Duodenal mucosa (tissue), 2 donors: ENCODE data around the gene MPZ.

Source experiments
- H3K27ac ChIP-seq: one replicate; pipeline ENCODE4 v1.7.0; 2013; ENCODE audit warnings: low read depth, low read length
- H3K27me3 ChIP-seq, 2 donors: one replicate each; pipeline ENCODE4 v1.7.0; 2013; ENCODE audit warnings: low read length in 2 of 2, control low read depth in 1 of 2; ENCODE audit not compliant: insufficient read depth in 2 of 2, control insufficient read depth in 1 of 2
- H3K36me3 ChIP-seq, 2 donors: one replicate each; pipeline ENCODE4 v1.7.0; 2013; ENCODE audit warnings: low read length in 2 of 2, control low read depth in 1 of 2; ENCODE audit not compliant: insufficient read depth in 2 of 2, control insufficient read depth in 1 of 2
- H3K4me1 ChIP-seq, 2 donors: one replicate each; pipeline ENCODE4 v1.7.0; 2013; ENCODE audit warnings: low read length in 2 of 2, control low read depth in 1 of 2; ENCODE audit not compliant: insufficient read depth in 2 of 2, control insufficient read depth in 1 of 2
- H3K4me3 ChIP-seq, 2 donors: one replicate each; pipeline ENCODE4 v1.7.0; 2013; ENCODE audit warnings: low read length in 2 of 2, low read depth in 1 of 2
- H3K9ac ChIP-seq, 2 donors: one replicate each; pipeline ENCODE4 v1.7.0; 2013; ENCODE audit warnings: low read length in 2 of 2, low read depth in 1 of 2
- H3K9me3 ChIP-seq, 2 donors: one replicate each; pipeline ENCODE4 v1.7.0; 2013; ENCODE audit warnings: low read length in 2 of 2, control low read depth in 1 of 2; ENCODE audit not compliant: control insufficient read depth in 1 of 2

MPZ gene

GRCh38 chr1:161267321-161267720, 42.4 kb downstream of the MPZ start:
- H3K27ac ChIP-seq, result no peak overlapping the region
- H3K4me3 ChIP-seq, result no peak overlapping the region
- no peaks in the 10 kb centered on the region for H3K4me1 ChIP-seq
- H3K9ac ChIP-seq, result no peak overlapping the region
- no peaks in the 10 kb centered on the region for H3K27me3 ChIP-seq
- no peaks in the 10 kb centered on the region for H3K9me3 ChIP-seq
- no peaks in the 10 kb centered on the region for H3K36me3 ChIP-seq

GRCh38 chr1:161266836-161267235, 42.9 kb downstream of the MPZ start:
- Histone ChIP-seq H3K4me1 (no peaks in the 10 kb centered on the region), H3K9me3 (no peaks in the 10 kb centered on the region), H3K4me3 (no peak overlapping the region), H3K36me3 (no peaks in the 10 kb centered on the region), H3K27me3 (no peaks in the 10 kb centered on the region), H3K9ac (no peak overlapping the region), H3K27ac (no peak overlapping the region)

GRCh38 chr1:161266202-161266601, 43.6 kb downstream of the MPZ start:
- Histone ChIP-seq H3K9me3 (no peaks in the 10 kb centered on the region), H3K4me1 (peaks cover 4 to 6% of the 10 kb centered on the region in 2 donors), H3K27ac (no peak overlapping the region), H3K36me3 (no peaks in the 10 kb centered on the region), H3K9ac (no peak overlapping the region), H3K27me3 (peaks cover 0 to 4% of the 10 kb centered on the region in 2 donors), H3K4me3 (no peak overlapping the region)

- Histone ChIP-seq H3K27ac (no peak overlapping the region), H3K36me3 (no peaks in the 10 kb centered on the region), H3K9me3 (no peaks in the 10 kb centered on the region), H3K27me3 (peaks cover 3 to 5% of the 10 kb centered on the region in 2 donors), H3K4me3 (no peak overlapping the region), H3K9ac (no peak overlapping the region), H3K4me1 (peaks cover 6 to 15% of the 10 kb centered on the region in 2 donors)
These were observed 44.5 kb downstream of the MPZ start for GRCh38 chr1:161265305-161265704.

- Histone ChIP-seq H3K4me3 (no peak overlapping the region), H3K9me3 (peaks cover 0 to 3% of the 10 kb centered on the region in 2 donors), H3K27me3 (peaks cover 13 to 26% of the 10 kb centered on the region in 2 donors), H3K4me1 (peaks cover 11 to 17% of the 10 kb centered on the region in 2 donors), H3K36me3 (no peaks in the 10 kb centered on the region), H3K9ac (no peak overlapping the region), H3K27ac (no peak overlapping the region)
These were observed 48.2 kb downstream of the MPZ start for GRCh38 chr1:161261261-161262235.

GRCh38 chr1:161260376-161261260, 49.1 kb downstream of the MPZ start:
- no peaks in the 10 kb centered on the region for H3K36me3 ChIP-seq
- H3K27me3 ChIP-seq, result peaks cover 13 to 26% of the 10 kb centered on the region in 2 donors
- H3K4me1 ChIP-seq, result peaks cover 11 to 17% of the 10 kb centered on the region in 2 donors
- no peak overlapping the region for H3K27ac ChIP-seq
- H3K9ac ChIP-seq, result no peak overlapping the region
- no peak overlapping the region for H3K4me3 ChIP-seq
- H3K9me3 ChIP-seq, result peaks cover 0 to 3% of the 10 kb centered on the region in 2 donors

- peaks cover 11 to 17% of the 10 kb centered on the region in 2 donors for H3K4me1 ChIP-seq
- H3K9ac ChIP-seq, result no peak overlapping the region
- H3K27me3 ChIP-seq, result peaks cover 13 to 26% of the 10 kb centered on the region in 2 donors
- no peak overlapping the region for H3K4me3 ChIP-seq
- H3K9me3 ChIP-seq, result peaks cover 0 to 3% of the 10 kb centered on the region in 2 donors
- H3K27ac ChIP-seq, result no peak overlapping the region
- no peaks in the 10 kb centered on the region for H3K36me3 ChIP-seq
These were observed 50.0 kb downstream of the MPZ start for GRCh38 chr1:161259765-161260164.

- H3K9ac ChIP-seq, result no peak overlapping the region
- H3K4me1 ChIP-seq, result peaks cover 11 to 17% of the 10 kb centered on the region in 2 donors
- peaks cover 13 to 26% of the 10 kb centered on the region in 2 donors for H3K27me3 ChIP-seq
- peaks cover 0 to 3% of the 10 kb centered on the region in 2 donors for H3K9me3 ChIP-seq
- H3K36me3 ChIP-seq, result no peaks in the 10 kb centered on the region
- H3K27ac ChIP-seq, result no peak overlapping the region
- H3K4me3 ChIP-seq, result peak overlapping the region in 1 of 2 donors; percentile 63
These were observed 50.4 kb downstream of the MPZ start for GRCh38 chr1:161259345-161259702.

- H3K4me1 ChIP-seq, result peaks cover 11 to 17% of the 10 kb centered on the region in 2 donors
- H3K27me3 ChIP-seq, result peaks cover 13 to 26% of the 10 kb centered on the region in 2 donors
- peaks cover 0 to 3% of the 10 kb centered on the region in 2 donors for H3K9me3 ChIP-seq
- H3K4me3 ChIP-seq, result peak within 1 kb of the TSS; percentile 62 to 63
- no peak within 1 kb of the TSS for H3K9ac ChIP-seq
- no peak within 1 kb of the TSS for H3K27ac ChIP-seq
- no peaks in the 10 kb centered on the region for H3K36me3 ChIP-seq
These were observed 51.1 kb downstream of the MPZ start, which contains the start of gene PCP4L1 for GRCh38 chr1:161258439-161259344. Gene PCP4L1, plus strand, starts transcription at chr1:161258745. Its CDS starts 230 bp downstream, at chr1:161258975.
